SK-N-SH (cell line): Measurements from ENCODE around the gene AAMP. TPM values are rescaled to one million over a fixed set of nuclear protein-coding genes. Genes with fewer than 3 reads are reported as not detected.

Experiments
- CTCF ChIA-PET: fragments of 300-600, 350-600 bp; formaldehyde crosslinking; extraction: SDS; loops from one replicate; lab custom pipeline; 2021; lab: Yijun Ruan, JAX
- POLR2A ChIA-PET: fragments of 350-600 bp; sonication (Branson Sonifier 250); formaldehyde crosslinking; extraction: SDS; loops from one replicate; lab custom pipeline; 2020; ENCODE audit warnings: antibody characterized with exemption, inconsistent platforms; lab: Yijun Ruan, JAX
- DNase-seq: peaks from one replicate; pipeline ENCODE4 v3.0.0; 2012
- H2AFZ ChIP-seq: fragments of 200-600 bp; sonication (generic); 2 replicates; pipeline ENCODE4 v1.8.1; 2016; ENCODE audit warnings: antibody characterized with exemption, mild to moderate bottlenecking, low read depth
- H3F3A ChIP-seq: fragments of 200-600 bp; sonication (generic); replicated peaks from 2 replicates; pipeline ENCODE3; 2016; ENCODE audit warnings: antibody characterized with exemption, mild to moderate bottlenecking; ENCODE audit not compliant: insufficient read depth
- H3K27ac ChIP-seq, 2 experiments: fragments of 200-500 bp in 1 of 2; fragments of 200-600 bp in 1 of 2; sonication (Bioruptor generic) in 1 of 2; sonication (generic), shearing (Covaris generic) in 1 of 2; 2 replicates each; pipeline versions ENCODE4 v1.5.1 to v1.6.1; 2014 to 2016; ENCODE audit warnings: low read depth in 2 of 2, inconsistent platforms in 1 of 2, low read length in 1 of 2, mild to moderate bottlenecking in 1 of 2, mixed read lengths in 1 of 2
- H3K27me3 ChIP-seq: fragments of 200-600 bp; sonication (generic), shearing (Covaris generic); 2 replicates; pipeline ENCODE4 v1.6.1; 2016; ENCODE audit warnings: mixed run types; ENCODE audit not compliant: insufficient read depth
- H3K36me3 ChIP-seq, 2 experiments: fragments of 200-500 bp in 1 of 2; fragments of 200-600 bp in 1 of 2; sonication (Bioruptor generic) in 1 of 2; sonication (generic) in 1 of 2; replicated peaks in 1 of 2; 2 replicates each; pipeline versions ENCODE3 to v1.5.1; 2014 to 2016; ENCODE audit warnings: low read length in 1 of 2, mild to moderate bottlenecking in 1 of 2; ENCODE audit not compliant: insufficient read depth in 2 of 2, control insufficient read depth in 1 of 2
- H3K4me1 ChIP-seq, 2 experiments: fragments of 200-500 bp in 1 of 2; fragments of 200-600 bp in 1 of 2; sonication (Bioruptor generic) in 1 of 2; sonication (generic), shearing (Covaris generic) in 1 of 2; 2 replicates each; pipeline versions ENCODE4 v1.5.1 to v1.6.1; 2014 to 2016; ENCODE audit warnings: low read depth in 1 of 2, low read length in 1 of 2, mixed run types in 1 of 2; ENCODE audit not compliant: insufficient read depth in 2 of 2, control insufficient read depth in 1 of 2
- H3K4me2 ChIP-seq: fragments of 200-600 bp; sonication (generic), shearing (Covaris generic); 2 replicates; pipeline ENCODE4 v1.6.1; 2017; ENCODE audit warnings: mixed run types
- H3K4me3 ChIP-seq, 2 experiments: fragments of 200-500 bp in 1 of 2; fragments of 200-600 bp in 1 of 2; sonication (Bioruptor generic) in 1 of 2; sonication (generic), shearing (Covaris generic) in 1 of 2; 2 replicates each; pipeline versions ENCODE4 v1.5.1 to v1.8.1; 2014 to 2016; ENCODE audit warnings: low read depth in 2 of 2, inconsistent platforms in 1 of 2, low read length in 1 of 2, mild to moderate bottlenecking in 1 of 2, mixed read lengths in 1 of 2, moderate library complexity in 1 of 2
- H3K79me2 ChIP-seq: fragments of 200-600 bp; sonication (generic); 2 replicates; pipeline ENCODE4 v1.8.1; 2017; ENCODE audit warnings: mild to moderate bottlenecking; ENCODE audit not compliant: insufficient read depth
- H3K9ac ChIP-seq: fragments of 200-600 bp; sonication (generic); 2 replicates; pipeline ENCODE4 v1.6.1; 2017; ENCODE audit warnings: mixed run types
- H3K9me2 ChIP-seq: fragments of 200-600 bp; sonication (generic); 2 replicates; pipeline ENCODE4 v1.6.1; 2017; ENCODE audit warnings: mixed run types
- H3K9me3 ChIP-seq: fragments of 200-600 bp; sonication (generic); 2 replicates; pipeline ENCODE4 v1.6.1; 2017; ENCODE audit warnings: mixed run types, mild to moderate bottlenecking, moderate library complexity
- H4K20me1 ChIP-seq: fragments of 200-600 bp; sonication (generic); 2 replicates; pipeline ENCODE4 v1.6.1; 2017; ENCODE audit warnings: mild to moderate bottlenecking, mixed run types; ENCODE audit not compliant: insufficient read depth
- CTCF ChIP-seq: fragments of 200-600 bp; sonication (generic); IDR thresholded peaks from 2 replicates; pipeline ENCODE4 v1.6.1; 2017; ENCODE audit warnings: antibody characterized with exemption, mild to moderate bottlenecking, moderate library complexity
- EZH2phosphoT487 ChIP-seq: fragments of 200-600 bp; sonication (generic); IDR thresholded peaks from 2 replicates; pipeline ENCODE4 v1.6.1; 2017; ENCODE audit warnings: low read depth, mixed run types, mild to moderate bottlenecking, antibody characterized with exemption, moderate library complexity, borderline replicate concordance
- FOSL2 ChIP-seq: IDR thresholded peaks from 2 replicates; pipeline ENCODE4 v1.4.0; 2012; ENCODE audit warnings: low read depth, mild to moderate bottlenecking, moderate library complexity, borderline replicate concordance
- FOXJ3 ChIP-seq: sonication (generic); formaldehyde crosslinking; IDR thresholded peaks from 2 replicates; pipeline ENCODE4 v1.5.1; 2020; ENCODE audit warnings: mild to moderate bottlenecking, missing genetic modification reagents
- GABPA ChIP-seq: IDR thresholded peaks from 2 replicates; pipeline ENCODE4 v1.4.0; 2012; ENCODE audit warnings: low read depth, mild to moderate bottlenecking
- JUND ChIP-seq: IDR thresholded peaks from 2 replicates; pipeline ENCODE4 v1.4.0; 2012
- MXI1 ChIP-seq: IDR thresholded peaks from 2 replicates; pipeline ENCODE4 v1.6.1; 2012; ENCODE audit warnings: mild to moderate bottlenecking, low read depth, low read length, improper control_type of control experiment
- NFIC ChIP-seq: IDR thresholded peaks from 2 replicates; pipeline ENCODE4 v1.4.0; 2012; ENCODE audit warnings: borderline replicate concordance
- NRF1 ChIP-seq: IDR thresholded peaks from 2 replicates; pipeline ENCODE4 v1.6.1; 2012; ENCODE audit warnings: low read depth, mild to moderate bottlenecking, low read length
- PBX3 ChIP-seq: IDR thresholded peaks from 2 replicates; pipeline ENCODE4; 2012
- RAD21 ChIP-seq: IDR thresholded peaks from 2 replicates; pipeline ENCODE4 v1.6.1; 2012; ENCODE audit warnings: mild to moderate bottlenecking, low read length
- REST ChIP-seq: IDR thresholded peaks from 2 replicates; pipeline ENCODE4 v1.6.1; 2012; ENCODE audit warnings: mild to moderate bottlenecking, low read depth, low read length, moderate library complexity
- SMC3 ChIP-seq: IDR thresholded peaks from 2 replicates; pipeline ENCODE4 v1.6.1; 2012; ENCODE audit warnings: low read depth, low read length, improper control_type of control experiment
- TAF1 ChIP-seq: IDR thresholded peaks from 2 replicates; pipeline ENCODE4 v1.6.1; 2012; ENCODE audit warnings: low read depth, mild to moderate bottlenecking, low read length, moderate library complexity, borderline replicate concordance
- TCF12 ChIP-seq: IDR thresholded peaks from 2 replicates; pipeline ENCODE4 v1.4.0; 2012
- YY1 ChIP-seq: IDR thresholded peaks from 2 replicates; pipeline ENCODE4 v1.4.0; 2012; ENCODE audit warnings: low read depth, mild to moderate bottlenecking
- ZBTB33 ChIP-seq: IDR thresholded peaks from 2 replicates; pipeline ENCODE4 v1.4.0; 2012; ENCODE audit warnings: low read depth, borderline replicate concordance
- WGBS: methylation state at CpG from one replicate; pipeline ENCODE4 v1.1.6; 2017; ENCODE audit warnings: low lambda C conversion rate; 5-methylcytosine and 5-hydroxymethylcytosine counted together
- polyA plus RNA-seq, 3 experiments: library from polyadenylated mRNA; depleted of rRNA; stranded (reverse); fragments of >200 nt; gene quantifications; 2 replicates each; pipeline ENCODE4 v1.2.3, GENCODE V29; 2012

AAMP gene
- polyA plus RNA-seq, 1 of the 3 experiments (the other 2 are of a cell fraction): 276 TPM

GRCh38 chr2:218270721-218271486 is 967 bp upstream of the AAMP start:
- H3K79me2 ChIP-seq: peaks cover 51% of the 10 kb centered on the region
- no peaks in the 10 kb centered on the region for H3K9me2 ChIP-seq
- H4K20me1 ChIP-seq: peaks cover 6% of the 10 kb centered on the region; the same call in 1 of the 2 replicates
- peak overlapping the region; percentile 85 to 98 for H3K4me3 ChIP-seq
- no peaks in the 10 kb centered on the region for H3F3A ChIP-seq
- POLR2A ChIA-PET: interaction anchor here (0.9 to 1.3 kb wide), 2 partner anchors 9 to 125 kb away, joined by 3 to 4 read pairs; no protein-coding TSS in a partner anchor
- CTCF ChIA-PET: interaction anchor here (0.6 to 5.7 kb wide), 18 partner anchors 11 to 131 kb away, joined by 3 to 47 read pairs (median 5); partner anchors contain the start of genes CATIP and GPBAR1
- peak overlapping the region; percentile 60; the same call in 1 of the 2 replicates for H2AFZ ChIP-seq
- H3K9me3 ChIP-seq: no peaks in the 10 kb centered on the region
- H3K9ac ChIP-seq: peak overlapping the region; percentile 68
- H3K27me3 ChIP-seq: no peaks in the 10 kb centered on the region
- H3K4me1 ChIP-seq: peaks cover 14 to 19% of the 10 kb centered on the region in 2 experiments; a peak in 1 of 4 replicates
- TF ChIP-seq TCF12 (no peak), JUND (no peak), MXI1 (no peak)
- H3K4me2 ChIP-seq: peak overlapping the region; percentile 94
- WGBS: 1% methylated on average over 22 of the region's 23 CpGs
- peak overlapping the region in 1 of 2 experiments; percentile 75; a peak in 3 of 4 replicates for H3K27ac ChIP-seq
- H3K36me3 ChIP-seq: peaks cover 28 to 40% of the 10 kb centered on the region in 2 experiments
- DNase-seq: no peak

- H3K9me3 ChIP-seq: no peaks in the 10 kb centered on the region
- 92% methylated on average over 6 of the region's 6 CpGs for WGBS
- no peak overlapping the region for H3K9ac ChIP-seq
- H3K27ac ChIP-seq: no peak overlapping the region
- H3K4me1 ChIP-seq: peaks cover 10 to 30% of the 10 kb centered on the region in 2 experiments; a peak in 1 of 4 replicates
- DNase-seq: no peak
- TF ChIP-seq PBX3 (no peak), NFIC (no peak), CTCF (no peak), SMC3 (no peak), FOXJ3 (CRISPR knock-in tag) (no peak), YY1 (no peak), NRF1 (no peak), REST (no peak), EZH2phosphoT487 (no peak), TCF12 (no peak), ZBTB33 (no peak), GABPA (no peak), TAF1 (no peak), FOSL2 (no peak), RAD21 (no peak)
- TF ChIP-seq, all 33 proteins: peak for 0
- ChIA-PET POLR2A (no interaction called here), CTCF (interaction anchor here (0.7 to 1.2 kb wide), 2 partner anchors 253 to 420 kb away, joined by 3 read pairs; no protein-coding TSS in a partner anchor)
- Histone ChIP-seq H4K20me1 (peaks cover 6% of the 10 kb centered on the region; the same call in 1 of the 2 replicates), H3K79me2 (peaks cover 48% of the 10 kb centered on the region), H3K4me3 (no peak overlapping the region), H2AFZ (no peak overlapping the region), H3K4me2 (no peak overlapping the region), H3K27me3 (no peaks in the 10 kb centered on the region), H3K9me2 (no peaks in the 10 kb centered on the region), H3F3A (no peaks in the 10 kb centered on the region), H3K36me3 (peaks cover 11 to 48% of the 10 kb centered on the region in 2 experiments)
These were observed 2.7 kb downstream of the AAMP start for GRCh38 chr2:218267259-218267658.
